Measurements from ENCODE around the gene MACROD1. TPM values are rescaled to one million over a fixed set of nuclear protein-coding genes. Genes with fewer than 3 reads are reported as not detected.

Gene MACROD1
- total RNA-seq, 2 experiments from 2014 or later: 24.5 to 31.0 TPM

DNA sequence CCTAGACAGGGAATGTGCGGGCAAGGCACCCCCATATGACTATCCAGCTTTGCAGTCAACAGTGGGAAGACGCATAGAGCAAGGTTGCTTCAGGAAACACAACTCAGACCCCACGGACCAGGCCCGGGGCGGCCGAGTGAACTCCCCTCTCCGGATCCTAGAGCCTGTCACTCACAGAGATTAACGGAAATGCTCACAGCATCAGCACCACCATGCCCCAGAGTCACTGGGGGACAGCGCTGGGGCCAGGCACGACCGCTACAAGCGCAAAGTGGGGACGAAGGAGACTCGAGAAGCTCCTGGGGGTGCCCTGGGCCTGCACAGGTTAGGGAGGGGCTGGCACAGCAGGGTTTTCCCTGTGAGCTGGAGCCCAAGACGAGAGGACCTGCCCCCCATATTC lies 15.9 kb downstream of the MACROD1 start:
- no peak for DNase-seq
- intact Hi-C loops (cut with micrococcal nuclease): no loop called here
- no peak overlapping the region for H3K27ac Mint-ChIP-seq
- CTCF ChIA-PET: interaction anchor here (0.7 to 10.4 kb wide), 5 partner anchors 11 to 319 kb away, joined by 3 to 145 read pairs (median 10); partner anchors contain the start of gene MARK2
- POLR2A ChIA-PET: no interaction called here
- no peaks in the 10 kb centered on the region for H3K9me3 Mint-ChIP-seq
- H3K36me3 Mint-ChIP-seq: no peaks in the 10 kb centered on the region
- peaks cover 3% of the 10 kb centered on the region for H3K4me1 Mint-ChIP-seq (ENCODE audit: low read depth)
- no peaks in the 10 kb centered on the region for H3K27me3 Mint-ChIP-seq
- no peak overlapping the region for H3K4me3 Mint-ChIP-seq

DNA sequence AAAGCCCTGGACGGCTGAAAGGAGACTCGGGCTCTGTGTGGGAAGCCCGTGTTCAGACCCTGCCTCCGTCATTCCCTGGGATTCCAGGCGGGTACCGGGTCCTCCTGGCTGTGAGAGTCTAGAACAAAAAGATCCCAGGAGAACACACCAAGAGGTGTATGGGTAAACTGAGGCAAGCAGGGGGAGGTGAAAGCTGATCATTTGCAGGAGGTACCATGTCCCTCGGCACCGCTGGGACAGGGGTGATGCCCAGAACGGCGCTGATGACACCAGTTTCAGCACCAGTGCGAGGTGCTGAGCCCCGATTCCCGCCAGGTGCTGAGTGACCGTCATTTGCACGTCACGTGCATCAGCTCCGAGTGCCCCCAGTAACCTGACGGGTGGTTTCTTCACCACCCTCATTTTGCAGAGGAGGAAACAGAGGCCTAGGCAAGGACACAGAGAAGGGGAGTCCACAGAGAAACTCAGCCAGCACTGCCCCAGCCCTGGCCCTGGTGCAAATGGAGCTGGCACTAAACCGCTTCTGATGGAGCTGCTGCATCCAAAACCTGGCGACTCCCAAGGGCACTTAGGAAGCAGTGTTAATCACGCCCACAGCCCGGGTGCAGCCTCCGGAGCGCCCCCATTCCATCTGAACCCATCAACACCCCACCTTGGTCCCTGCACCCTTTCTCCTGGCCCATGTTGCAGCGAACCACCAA lies 16.8 kb downstream of the MACROD1 start:
- POLR2A ChIA-PET: no interaction called here
- CTCF ChIA-PET: interaction anchor here (0.5 to 10.4 kb wide), 8 partner anchors 12 to 494 kb away, joined by 3 to 145 read pairs (median 4); partner anchors contain the start of gene MARK2
- no peak overlapping the region for H3K27ac Mint-ChIP-seq
- no peak for DNase-seq
- peaks cover 4% of the 10 kb centered on the region for H3K4me1 Mint-ChIP-seq (ENCODE audit: low read depth)
- H3K4me3 Mint-ChIP-seq: no peak overlapping the region
- H3K36me3 Mint-ChIP-seq: no peaks in the 10 kb centered on the region
- intact Hi-C loops (cut with micrococcal nuclease): loop anchor here (1.0 to 5.0 kb wide), 3 partner anchors 149 to 382 kb away; partner anchors contain the start of gene ZFTA
- no peaks in the 10 kb centered on the region for H3K27me3 Mint-ChIP-seq
- H3K9me3 Mint-ChIP-seq: no peaks in the 10 kb centered on the region

DNA sequence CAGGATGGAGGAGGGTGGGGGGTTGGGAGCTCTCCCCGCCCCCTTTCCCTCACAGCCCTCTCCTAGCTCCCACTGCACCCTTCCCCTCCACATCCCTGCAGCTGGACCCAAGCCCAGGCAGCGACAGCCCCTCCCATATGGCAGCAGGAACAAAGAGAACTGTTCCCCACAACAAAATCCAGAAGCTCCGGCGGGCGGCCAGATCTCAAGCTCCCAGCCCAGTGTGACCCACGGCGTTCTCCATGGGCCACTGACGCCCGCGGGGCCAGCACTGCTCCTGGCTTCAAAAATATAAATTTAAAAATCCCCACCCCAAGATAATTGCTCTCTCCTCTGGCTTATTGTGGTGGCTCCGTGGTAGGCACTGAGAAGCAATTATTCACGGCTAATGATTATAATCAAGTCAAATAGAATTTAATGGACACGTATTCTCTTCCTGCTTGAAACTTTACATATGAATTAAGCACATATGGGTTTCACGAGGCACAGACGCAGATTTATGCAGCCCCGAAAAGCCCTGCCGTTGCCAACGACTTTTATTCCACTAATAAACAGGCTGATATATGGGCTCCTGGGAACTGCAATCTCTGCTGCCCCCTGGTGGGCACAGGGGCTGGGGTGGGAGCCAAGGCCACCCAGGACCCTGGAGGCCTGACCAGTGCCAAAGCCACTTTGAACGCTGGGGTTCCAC lies 17.5 kb downstream of the MACROD1 start:
- peak; percentile 76 for DNase-seq
- peaks cover 10% of the 10 kb centered on the region for H3K4me1 Mint-ChIP-seq (ENCODE audit: low read depth)
- H3K27ac Mint-ChIP-seq: no peak overlapping the region
- intact Hi-C loops (cut with micrococcal nuclease): loop anchor here (1.0 to 5.0 kb wide), 3 partner anchors 148 to 381 kb away; partner anchors contain the start of gene ZFTA
- ChIA-PET POLR2A (no interaction called here), CTCF (interaction anchor here (0.6 to 10.4 kb wide), 9 partner anchors 16 to 409 kb away, joined by 3 to 145 read pairs (median 3); partner anchors contain the start of gene MARK2)
- no peak overlapping the region for H3K4me3 Mint-ChIP-seq
- H3K36me3 Mint-ChIP-seq: no peaks in the 10 kb centered on the region
- no peaks in the 10 kb centered on the region for H3K9me3 Mint-ChIP-seq
- H3K27me3 Mint-ChIP-seq: no peaks in the 10 kb centered on the region

DNA sequence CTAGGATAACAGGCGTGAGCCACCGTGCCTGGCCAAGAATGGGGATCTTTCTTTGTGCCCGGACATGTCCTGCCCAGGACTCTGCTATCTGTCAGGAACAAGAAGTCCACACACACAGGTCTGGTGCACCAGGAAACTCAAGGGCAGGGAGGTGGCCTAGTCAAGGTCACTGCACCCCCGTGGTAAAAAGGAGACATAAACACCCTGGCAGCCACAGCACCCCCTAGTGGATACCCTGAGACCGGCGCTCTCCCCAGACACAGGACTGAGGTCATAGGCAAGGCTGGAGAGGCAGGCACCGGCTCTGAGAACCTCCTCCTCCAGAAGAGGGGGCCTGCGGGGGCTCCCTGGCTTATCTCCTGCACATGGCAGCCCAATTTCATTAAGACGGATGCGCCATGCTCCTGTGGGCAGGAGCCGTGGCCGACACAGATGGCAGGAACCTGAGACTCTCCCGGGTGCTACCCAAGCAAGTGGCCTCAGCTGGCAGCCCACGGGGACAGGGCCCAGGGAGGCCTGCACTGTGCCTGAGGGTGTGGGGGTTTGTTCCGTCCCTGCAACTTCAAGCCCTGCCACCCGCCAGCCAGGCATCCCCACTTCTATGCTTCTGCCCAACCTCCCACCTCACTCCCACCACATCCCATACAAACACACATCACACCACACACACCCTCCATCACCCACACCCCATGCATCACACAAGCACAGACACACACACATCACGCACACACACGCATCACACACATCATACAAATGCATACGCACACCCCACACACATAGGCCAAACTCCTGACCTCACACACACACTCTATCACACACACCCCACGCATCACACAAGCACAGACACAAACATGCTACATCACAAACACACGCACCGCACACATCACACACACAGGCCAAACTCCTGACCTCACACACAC lies 19.6 kb downstream of the MACROD1 start:
- H3K4me1 Mint-ChIP-seq (ENCODE audit: low read depth): peaks cover 9% of the 10 kb centered on the region
- no peaks in the 10 kb centered on the region for H3K27me3 Mint-ChIP-seq
- peak; percentile 75 for DNase-seq
- H3K4me3 Mint-ChIP-seq: no peak overlapping the region
- no peaks in the 10 kb centered on the region for H3K9me3 Mint-ChIP-seq
- H3K36me3 Mint-ChIP-seq: no peaks in the 10 kb centered on the region
- H3K27ac Mint-ChIP-seq: no peak overlapping the region
- ChIA-PET POLR2A (no interaction called here), CTCF (interaction anchor here (0.5 to 10.4 kb wide), 3 partner anchors 145 to 309 kb away, joined by 3 to 145 read pairs (median 3); no protein-coding TSS in a partner anchor)
- intact Hi-C loops (cut with micrococcal nuclease): loop anchor here (5.0 kb wide), 1 partner anchor 379 kb away; the partner anchor contains the start of gene ZFTA

DNA sequence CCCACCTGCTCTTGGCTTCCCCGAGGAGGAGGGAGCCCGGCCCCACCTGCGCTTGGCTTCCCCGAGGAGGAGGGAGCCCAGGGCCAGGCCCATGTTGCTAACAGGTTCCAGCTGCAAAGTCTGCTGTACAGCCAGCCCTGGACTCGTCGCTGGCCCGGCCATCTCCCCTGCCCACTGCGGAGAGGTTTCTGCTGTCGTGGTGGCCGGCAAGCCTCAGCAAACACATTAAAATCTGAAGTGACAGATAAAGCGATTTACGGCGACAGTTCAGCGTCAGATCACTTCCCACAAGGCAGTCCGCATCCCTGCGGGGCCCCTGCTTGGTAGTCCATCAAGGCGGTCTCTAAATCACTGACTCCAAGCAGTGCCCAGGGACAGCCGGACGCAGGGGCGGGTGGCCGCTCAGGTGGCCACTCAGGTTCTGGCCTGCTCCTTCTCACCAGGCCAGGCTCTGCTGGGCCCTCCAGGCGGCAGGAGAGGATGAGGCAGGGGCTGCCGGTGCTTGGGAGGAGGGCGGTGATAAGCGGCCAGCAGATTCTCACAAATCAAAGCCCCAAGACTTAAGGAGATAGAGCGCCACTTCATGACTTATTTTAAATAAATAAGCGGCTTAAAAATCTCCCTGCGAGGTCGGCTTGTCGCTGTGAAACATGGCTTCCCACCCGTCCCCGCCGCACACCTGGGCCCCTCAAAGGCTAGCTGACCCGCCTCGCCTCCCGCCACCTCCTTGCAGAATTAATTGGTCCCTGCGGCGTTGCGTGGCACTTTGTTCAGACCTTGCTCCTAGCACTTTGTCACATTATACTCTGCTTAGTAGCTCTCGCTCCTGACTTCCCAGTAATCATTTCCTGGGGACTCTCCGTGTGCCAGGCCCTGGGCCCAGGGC lies 21.1 kb downstream of the MACROD1 start:
- Mint-ChIP-seq H3K4me1 (ENCODE audit: low read depth) (peaks cover 9% of the 10 kb centered on the region), H3K27ac (no peak overlapping the region), H3K4me3 (no peak overlapping the region), H3K36me3 (no peaks in the 10 kb centered on the region), H3K27me3 (no peaks in the 10 kb centered on the region), H3K9me3 (no peaks in the 10 kb centered on the region)
- intact Hi-C loops (cut with micrococcal nuclease): loop anchor here (5.0 kb wide), 1 partner anchor 378 kb away; the partner anchor contains the start of gene ZFTA
- ChIA-PET CTCF (interaction anchor here (1.0 to 10.4 kb wide), 4 partner anchors 70 to 308 kb away, joined by 3 to 145 read pairs (median 5); no protein-coding TSS in a partner anchor), POLR2A (no interaction called here)
- no peak for DNase-seq

DNA sequence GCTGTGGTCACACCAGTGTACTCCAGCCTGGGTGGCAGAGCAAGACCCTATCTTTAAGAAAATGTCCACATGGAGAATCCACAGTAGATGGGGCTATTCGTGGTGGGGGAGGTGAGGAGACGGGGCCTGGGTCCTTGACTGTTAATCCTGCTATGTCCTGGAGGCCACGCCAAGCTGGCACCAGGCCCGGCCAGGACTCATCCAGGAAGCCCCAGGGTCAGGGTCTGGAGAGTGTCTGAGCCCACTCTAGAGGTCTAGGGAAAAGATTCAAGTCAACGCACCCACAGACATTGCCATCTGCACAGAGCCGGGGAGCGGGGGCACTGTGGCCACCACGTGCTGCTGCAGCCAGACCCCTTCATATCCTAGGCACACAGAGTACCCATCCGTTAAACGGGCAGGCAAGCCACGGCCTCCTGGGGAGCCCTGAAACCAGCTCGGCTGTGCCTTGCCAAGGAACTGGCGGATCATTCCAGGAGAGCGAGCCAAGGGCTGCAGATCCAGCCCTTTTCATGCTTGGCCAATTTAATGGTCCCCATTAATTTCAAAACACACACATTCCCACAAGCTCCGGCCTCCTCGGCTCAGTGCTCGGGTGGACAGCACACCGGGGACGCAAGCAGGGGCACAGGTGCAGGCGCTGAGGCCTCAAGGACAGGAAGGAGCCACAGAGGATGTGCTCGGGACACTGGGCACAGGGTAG lies 24.7 kb downstream of the MACROD1 start:
- H3K9me3 Mint-ChIP-seq: no peaks in the 10 kb centered on the region
- CTCF ChIA-PET: interaction anchor here (1.3 kb wide), 1 partner anchor 10 kb away, joined by 3 read pairs; no protein-coding TSS in a partner anchor
- POLR2A ChIA-PET: no interaction called here
- H3K36me3 Mint-ChIP-seq: no peaks in the 10 kb centered on the region
- H3K4me3 Mint-ChIP-seq: no peak overlapping the region
- no peaks in the 10 kb centered on the region for H3K27me3 Mint-ChIP-seq
- H3K4me1 Mint-ChIP-seq (ENCODE audit: low read depth): peaks cover 9% of the 10 kb centered on the region
- intact Hi-C loops (cut with micrococcal nuclease): no loop called here
- DNase-seq: no peak
- no peak overlapping the region for H3K27ac Mint-ChIP-seq

DNA sequence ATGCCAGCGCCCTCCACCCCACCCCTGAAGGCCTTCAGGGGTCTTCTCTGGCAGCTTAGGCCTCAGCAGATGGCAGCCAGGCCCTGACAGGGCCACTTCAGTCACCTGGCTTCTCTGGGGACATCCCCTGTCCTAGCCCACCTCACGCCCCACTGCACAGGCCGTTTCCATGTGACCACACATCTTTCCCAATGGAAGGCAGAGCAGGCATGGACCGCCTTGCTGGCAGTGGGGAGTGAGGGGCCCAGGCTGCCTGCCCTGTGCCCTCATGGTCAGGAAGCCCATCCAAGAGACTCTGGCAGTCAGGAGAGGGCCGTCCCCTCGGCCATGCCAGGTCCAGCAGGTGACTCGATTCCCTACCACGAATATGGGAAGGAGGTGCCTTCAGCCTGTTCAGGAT lies 25.8 kb downstream of the MACROD1 start:
- CTCF ChIA-PET: interaction anchor here (0.6 kb wide), 1 partner anchor 45 kb away, joined by 4 read pairs; no protein-coding TSS in a partner anchor
- H3K27me3 Mint-ChIP-seq: no peaks in the 10 kb centered on the region
- peaks cover 9% of the 10 kb centered on the region for H3K4me1 Mint-ChIP-seq (ENCODE audit: low read depth)
- no peak overlapping the region for H3K27ac Mint-ChIP-seq
- intact Hi-C loops (cut with micrococcal nuclease): no loop called here
- no peaks in the 10 kb centered on the region for H3K36me3 Mint-ChIP-seq
- H3K9me3 Mint-ChIP-seq: no peaks in the 10 kb centered on the region
- POLR2A ChIA-PET: no interaction called here
- H3K4me3 Mint-ChIP-seq: no peak overlapping the region
- DNase-seq: no peak

DNA sequence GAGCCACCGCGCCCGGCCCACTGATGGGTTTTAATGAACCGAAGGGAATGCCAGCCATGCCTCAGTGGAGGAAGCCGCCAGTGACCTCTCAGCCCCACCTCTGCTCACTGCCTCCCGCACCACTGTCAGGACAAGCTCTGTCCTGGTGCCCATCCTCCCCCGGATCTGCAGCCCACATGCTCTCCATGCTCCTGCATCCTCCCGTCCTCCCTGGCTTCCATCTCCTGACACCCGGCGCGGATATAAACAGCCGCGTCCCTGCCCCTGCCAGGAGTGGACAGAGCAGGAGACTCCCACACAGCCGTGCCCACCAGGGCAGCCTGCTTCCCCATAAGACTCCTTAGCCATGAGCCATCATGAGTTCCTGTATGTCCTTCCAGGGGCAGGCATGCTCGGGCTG lies 26.9 kb downstream of the MACROD1 start:
- Mint-ChIP-seq H3K27me3 (no peaks in the 10 kb centered on the region), H3K4me1 (ENCODE audit: low read depth) (peaks cover 8% of the 10 kb centered on the region), H3K27ac (no peak overlapping the region), H3K9me3 (no peaks in the 10 kb centered on the region), H3K36me3 (no peaks in the 10 kb centered on the region), H3K4me3 (no peak overlapping the region)
- ChIA-PET CTCF (no interaction called here), POLR2A (no interaction called here)
- DNase-seq: no peak
- intact Hi-C loops (cut with micrococcal nuclease): no loop called here

DNA sequence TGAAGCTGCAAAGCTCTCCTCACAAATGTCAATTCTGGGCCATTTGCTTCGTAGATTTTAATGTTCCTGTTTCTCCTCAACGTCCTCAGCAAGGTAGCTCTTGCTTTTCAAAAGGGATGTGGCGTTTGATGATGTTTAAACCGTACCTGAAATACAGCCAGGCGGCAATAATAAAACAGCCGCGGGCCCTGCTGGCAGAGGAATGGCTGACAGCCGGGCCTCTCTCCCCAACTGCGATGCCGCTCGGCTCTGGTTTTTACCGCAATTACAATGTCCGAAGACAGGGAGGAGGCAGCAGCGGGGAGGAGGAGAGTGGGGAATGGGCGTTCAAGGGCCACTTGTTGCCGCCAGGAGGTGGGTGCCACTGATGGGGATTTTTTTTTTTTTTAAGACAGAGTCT lies 27.5 kb downstream of the MACROD1 start:
- Mint-ChIP-seq H3K36me3 (no peaks in the 10 kb centered on the region), H3K27me3 (no peaks in the 10 kb centered on the region), H3K4me1 (ENCODE audit: low read depth) (peaks cover 2% of the 10 kb centered on the region), H3K4me3 (no peak overlapping the region), H3K27ac (no peak overlapping the region), H3K9me3 (no peaks in the 10 kb centered on the region)
- POLR2A ChIA-PET: no interaction called here
- CTCF ChIA-PET: no interaction called here
- intact Hi-C loops (cut with micrococcal nuclease): no loop called here
- DNase-seq: no peak

DNA sequence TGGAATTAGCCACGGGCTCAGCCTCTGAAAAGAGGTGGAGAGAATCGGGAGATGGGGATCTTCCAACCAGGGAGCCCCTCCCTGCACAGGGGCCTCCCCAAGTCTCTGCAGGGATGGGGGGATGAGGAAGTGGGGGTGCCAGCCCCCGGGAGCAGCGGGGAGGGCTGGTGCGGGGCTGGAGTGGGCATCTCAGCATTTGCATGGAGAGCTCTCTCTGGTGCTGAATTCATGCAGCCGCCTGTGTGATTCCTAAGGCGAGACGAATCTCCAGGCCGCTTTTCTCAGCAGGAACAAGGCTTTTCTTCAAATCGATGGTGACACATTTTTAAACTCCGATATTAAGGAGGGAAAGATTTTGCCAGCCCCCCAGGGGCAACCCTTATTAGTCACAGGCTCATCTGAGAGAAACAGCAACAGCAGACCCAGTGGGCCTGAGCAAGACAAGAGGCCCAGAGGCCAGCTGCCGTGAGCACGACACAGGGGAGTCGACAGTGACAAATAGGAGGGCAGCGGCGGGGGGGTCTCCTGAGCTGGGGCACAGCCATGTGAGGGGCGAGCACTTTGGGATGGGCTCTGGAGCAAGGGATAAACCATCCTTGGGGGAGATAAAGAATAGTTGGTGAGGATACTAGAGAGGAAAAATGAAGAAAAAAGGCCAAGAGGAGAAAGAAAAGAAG lies 29.0 kb downstream of the MACROD1 start:
- intact Hi-C loops (cut with micrococcal nuclease): no loop called here
- H3K9me3 Mint-ChIP-seq: no peaks in the 10 kb centered on the region
- ChIA-PET POLR2A (no interaction called here), CTCF (no interaction called here)
- H3K36me3 Mint-ChIP-seq: no peaks in the 10 kb centered on the region
- H3K4me1 Mint-ChIP-seq (ENCODE audit: low read depth): no peaks in the 10 kb centered on the region
- DNase-seq: no peak
- H3K27ac Mint-ChIP-seq: no peak overlapping the region
- no peak overlapping the region for H3K4me3 Mint-ChIP-seq
- H3K27me3 Mint-ChIP-seq: no peaks in the 10 kb centered on the region
